ENCODE results near the gene FBXW10B.
"Not testable (repeated sequence)": the region's sequence is repeated elsewhere in the genome, so short reads cannot be mapped to it uniquely, and the experiment has no call there.

The FBXW10B gene

GRCh38 chr17:15619331-15620058 lies at the start of gene FBXW10B:
Gene FBXW10B (minus strand): TSS chr17:15619704. CDS start chr17:15619512, 192 bp downstream.
- not testable (repeated sequence) for DNase-seq

DNA sequence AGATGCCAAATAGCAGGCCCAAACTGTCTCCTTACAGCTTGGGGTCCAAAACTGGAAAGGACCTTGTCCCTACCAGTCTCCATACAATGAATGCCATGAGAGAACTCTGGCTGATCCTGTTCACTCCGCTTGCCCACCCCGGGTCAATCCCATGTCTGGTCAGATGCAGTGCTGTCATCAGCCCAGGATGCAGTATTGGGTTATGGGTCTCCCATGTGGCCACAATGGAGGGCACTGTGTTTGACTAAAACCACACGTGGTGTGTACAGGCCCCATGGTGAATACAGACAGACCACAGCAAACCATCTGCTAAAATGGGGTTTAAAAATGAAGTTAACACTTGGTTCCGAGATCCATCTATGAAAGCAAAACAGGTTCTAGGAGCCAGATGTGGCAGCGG lies 44.2 kb upstream of the FBXW10B start:
- no peak for DNase-seq

DNA sequence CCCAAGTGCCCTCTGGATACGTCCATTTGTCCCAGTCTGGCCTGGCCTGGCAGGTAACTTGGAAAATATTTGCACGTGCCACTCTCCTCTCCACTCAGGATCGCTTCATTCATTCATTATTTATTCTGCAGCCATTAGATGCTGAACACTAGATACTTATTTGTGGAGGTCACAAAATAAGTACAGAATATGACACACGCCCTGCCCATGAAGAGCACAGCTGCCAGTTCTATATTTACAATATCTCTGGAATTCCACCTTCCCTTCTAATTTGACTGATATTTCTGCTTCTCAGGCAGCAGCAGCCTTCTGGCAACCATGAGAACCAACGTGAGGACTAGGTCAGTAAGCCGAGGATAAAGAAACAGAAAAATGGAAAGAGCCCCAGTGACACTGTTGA lies 43.7 kb upstream of the FBXW10B start:
- no peak for DNase-seq

DNA sequence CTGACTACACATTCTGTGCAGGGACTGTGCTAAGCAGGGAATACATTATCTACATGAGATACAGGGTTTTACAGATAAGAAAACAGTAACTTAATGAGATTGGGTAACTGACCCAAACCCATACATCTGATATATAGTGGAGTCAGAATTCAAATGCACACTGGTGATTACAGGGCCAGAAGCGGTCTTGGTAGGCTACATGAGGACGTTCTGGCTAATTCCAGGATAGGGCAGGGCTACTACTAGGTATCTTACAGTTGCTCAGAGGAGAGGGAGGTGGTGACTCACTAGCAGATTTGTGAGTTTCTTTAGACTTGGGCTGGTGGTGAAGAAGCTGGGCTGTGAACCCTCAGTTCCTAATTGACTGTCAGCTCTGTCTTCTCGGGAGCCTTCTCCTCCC lies 43.2 kb upstream of the FBXW10B start:
- no peak for DNase-seq

GRCh38 chr17:15660077-15660476 lies 40.6 kb upstream of the FBXW10B start:
- no peak for DNase-seq

DNA sequence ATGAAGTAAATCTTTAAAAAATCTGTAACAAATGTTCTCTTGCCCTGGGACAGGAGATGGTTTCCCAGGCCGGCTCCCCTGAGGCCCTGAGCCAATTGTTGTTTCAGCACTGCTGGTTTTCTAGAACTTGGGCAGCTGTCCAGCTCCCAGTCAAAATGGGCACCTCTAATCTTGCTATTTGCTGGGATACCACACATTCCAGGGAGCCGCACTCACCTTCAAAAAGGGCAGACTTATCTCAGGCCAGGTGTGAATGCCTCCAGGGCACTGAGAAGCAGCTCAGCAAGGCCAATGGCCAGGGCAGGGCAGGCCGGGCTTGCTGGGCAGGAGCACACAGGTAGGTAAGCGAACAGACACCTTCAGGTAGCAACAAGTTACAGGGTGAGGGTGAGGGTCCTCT lies 40.2 kb upstream of the FBXW10B start:
- no peak for DNase-seq

DNA sequence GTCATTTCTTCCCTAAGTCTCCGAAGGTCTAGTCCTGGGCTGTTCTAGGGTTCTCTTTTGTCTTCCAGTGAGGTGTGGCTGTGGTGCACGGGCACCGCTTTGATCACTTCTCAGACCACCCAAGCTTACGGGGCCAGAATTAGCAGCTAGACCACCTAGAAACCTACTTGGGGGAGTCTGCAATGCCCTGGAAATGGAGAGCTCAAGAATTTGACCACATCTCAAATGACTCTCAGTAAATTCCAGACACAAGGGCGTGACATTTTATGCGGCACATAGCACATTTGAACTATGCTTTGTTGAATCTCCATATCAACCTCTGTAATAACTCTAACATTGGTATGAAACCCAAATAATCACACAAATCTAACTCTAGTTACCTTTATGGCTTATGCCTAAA lies 39.7 kb upstream of the FBXW10B start:
- DNase-seq, result no peak

GRCh38 chr17:15658296-15658695 lies 38.8 kb upstream of the FBXW10B start:
- DNase-seq, result no peak

GRCh38 chr17:15657868-15658267 lies 38.4 kb upstream of the FBXW10B start:
- DNase-seq, result no peak

DNA sequence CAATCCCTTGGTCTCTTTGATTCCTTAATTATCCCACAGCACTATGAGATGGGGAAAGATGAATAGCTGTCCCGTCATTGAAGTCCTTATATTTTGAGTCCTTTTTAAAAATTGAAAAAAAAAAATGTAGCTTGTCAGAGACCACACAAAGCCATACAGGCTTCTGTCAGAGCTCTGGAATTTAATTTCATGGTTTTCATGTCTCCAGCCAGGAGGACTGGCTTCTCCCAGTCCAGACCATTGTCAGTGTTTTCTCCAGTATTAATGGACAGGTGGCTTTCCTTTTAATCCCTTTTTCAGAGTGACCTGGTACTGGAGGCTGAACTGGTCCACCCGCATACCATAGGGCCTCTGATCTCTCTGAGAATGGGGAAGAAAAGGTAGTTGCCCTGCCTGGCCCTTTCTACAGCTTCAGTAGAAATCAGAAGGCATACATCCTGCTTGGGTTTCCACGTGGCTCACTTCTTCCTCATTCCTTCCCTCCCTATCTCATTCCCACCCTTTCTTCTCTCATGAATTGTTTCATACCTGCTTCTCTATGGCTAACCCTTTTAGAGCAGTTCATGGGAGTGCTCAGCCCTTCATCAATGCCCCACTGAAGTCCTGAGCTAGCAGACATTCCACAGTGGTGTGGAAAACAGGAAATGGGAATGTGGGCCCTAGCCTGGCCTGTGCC lies 35.5 kb upstream of the FBXW10B start:
- DNase-seq, result no peak

DNA sequence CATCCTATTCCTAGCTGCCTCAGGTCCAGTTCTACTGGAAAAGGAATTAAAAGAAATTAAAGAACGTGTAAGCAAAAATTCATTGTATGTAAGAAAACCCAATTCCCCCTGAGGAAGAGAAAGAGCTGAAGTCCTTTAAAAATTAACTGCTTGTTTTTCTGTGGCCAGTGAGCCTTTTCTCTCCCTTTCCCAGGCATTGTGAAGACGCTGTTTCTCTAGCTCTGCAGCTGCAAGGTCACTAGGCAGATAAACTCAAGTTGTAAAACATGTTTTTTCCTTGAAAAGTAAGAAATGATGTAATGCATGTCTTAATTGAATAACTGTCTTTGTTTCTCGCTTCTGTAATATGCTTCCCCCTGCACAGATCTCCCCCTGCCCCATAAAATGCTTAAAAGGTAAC lies 34.9 kb upstream of the FBXW10B start:
- DNase-seq, result not testable (repeated sequence)

- no peak for DNase-seq
These were observed 33.5 kb upstream of the FBXW10B start for GRCh38 chr17:15652960-15653359.

DNA sequence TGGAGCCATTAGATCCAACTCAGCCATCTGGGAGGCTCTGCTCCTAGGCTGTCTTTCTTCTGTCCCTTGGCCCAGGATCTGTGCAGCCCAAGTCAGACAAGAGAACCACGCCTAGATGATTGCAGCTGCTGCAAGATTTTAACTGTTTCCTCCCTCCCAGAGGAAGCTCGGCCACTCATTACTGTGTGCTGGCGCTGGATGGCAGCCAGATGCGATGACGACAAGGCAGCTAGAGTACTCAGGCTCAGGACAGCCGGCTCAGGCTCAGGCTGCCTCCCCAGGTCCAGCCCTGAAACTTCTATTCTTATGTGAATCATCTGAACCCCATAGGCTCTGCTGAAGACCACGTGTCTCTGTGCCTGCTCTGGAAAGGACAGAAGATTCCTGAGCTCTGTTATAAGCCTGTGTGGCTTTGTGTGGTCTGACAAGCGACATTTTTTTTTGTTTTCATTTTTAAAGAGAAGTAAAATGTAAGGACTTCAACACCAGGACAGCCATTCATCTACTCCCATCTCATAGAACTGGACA lies 32.1 kb upstream of the FBXW10B start:
- peak; percentile 96 for DNase-seq

GRCh38 chr17:15650741-15651582 lies 31.5 kb upstream of the FBXW10B start:
- DNase-seq, result no peak

- DNase-seq, result peak; percentile 10
These were observed 30.4 kb upstream of the FBXW10B start for GRCh38 chr17:15649861-15650421.

DNA sequence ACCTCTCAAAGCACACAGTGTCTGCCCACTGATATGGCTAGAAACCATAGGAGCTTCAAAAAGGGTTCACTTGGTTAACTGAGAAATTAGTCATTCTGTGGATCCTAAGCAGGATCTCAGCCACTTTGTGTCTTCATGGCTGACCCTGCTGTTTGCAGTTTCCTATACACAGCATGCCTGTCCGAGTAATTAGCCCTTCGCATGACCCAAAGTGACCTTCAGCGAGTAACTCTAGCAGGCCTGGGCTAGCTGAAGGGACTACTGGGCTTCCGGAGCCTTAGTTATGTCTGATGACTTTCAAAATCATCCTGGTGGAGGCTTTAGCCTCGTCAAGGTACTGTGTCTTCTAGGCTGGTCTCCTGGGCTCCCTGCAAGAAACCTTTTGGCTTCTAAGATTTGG lies 28.9 kb upstream of the FBXW10B start:
- no peak for DNase-seq

- DNase-seq, result peak; percentile 6
These were observed 26.4 kb upstream of the FBXW10B start for GRCh38 chr17:15645942-15646312.

DNA sequence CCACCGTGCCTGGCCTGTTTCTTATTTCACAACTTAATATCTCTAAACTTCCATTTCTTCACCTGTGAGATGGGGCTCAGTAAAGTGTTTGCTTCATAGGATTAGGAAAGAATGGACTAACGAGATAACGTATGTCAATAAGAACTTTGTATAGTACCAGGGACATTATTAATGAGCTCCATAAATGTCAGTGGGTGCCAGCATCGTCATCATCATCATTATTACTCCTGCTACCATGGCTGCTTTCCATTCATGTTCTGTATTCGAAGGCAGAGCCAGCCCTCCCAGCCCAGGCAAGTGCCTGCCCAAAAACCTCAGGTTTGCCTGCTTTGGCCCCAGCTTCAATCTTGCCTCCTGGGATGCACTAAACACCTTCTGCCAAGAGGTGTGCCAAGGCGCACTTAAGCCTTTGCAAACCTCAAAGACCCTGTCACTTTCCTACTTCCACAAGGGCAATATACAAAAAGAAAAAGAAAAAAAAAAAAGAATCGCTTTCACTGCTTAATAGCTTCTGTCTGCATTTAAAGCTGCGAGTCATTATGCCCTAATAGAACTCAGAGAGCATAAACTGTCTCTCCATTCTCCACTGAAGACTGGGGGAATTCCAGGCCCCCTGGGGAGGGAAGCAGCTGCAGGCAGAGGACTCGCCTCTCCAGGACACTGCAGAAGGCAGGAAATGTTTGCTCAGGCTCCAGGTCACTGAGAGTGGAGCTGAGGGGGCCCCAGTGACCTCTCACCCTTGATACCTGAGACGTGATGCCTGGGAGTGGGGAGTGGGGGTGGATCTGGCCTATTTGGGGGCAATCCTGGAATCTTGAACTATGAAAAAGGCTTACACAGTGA lies 25.8 kb upstream of the FBXW10B start:
- peak; percentile 4 for DNase-seq

DNA sequence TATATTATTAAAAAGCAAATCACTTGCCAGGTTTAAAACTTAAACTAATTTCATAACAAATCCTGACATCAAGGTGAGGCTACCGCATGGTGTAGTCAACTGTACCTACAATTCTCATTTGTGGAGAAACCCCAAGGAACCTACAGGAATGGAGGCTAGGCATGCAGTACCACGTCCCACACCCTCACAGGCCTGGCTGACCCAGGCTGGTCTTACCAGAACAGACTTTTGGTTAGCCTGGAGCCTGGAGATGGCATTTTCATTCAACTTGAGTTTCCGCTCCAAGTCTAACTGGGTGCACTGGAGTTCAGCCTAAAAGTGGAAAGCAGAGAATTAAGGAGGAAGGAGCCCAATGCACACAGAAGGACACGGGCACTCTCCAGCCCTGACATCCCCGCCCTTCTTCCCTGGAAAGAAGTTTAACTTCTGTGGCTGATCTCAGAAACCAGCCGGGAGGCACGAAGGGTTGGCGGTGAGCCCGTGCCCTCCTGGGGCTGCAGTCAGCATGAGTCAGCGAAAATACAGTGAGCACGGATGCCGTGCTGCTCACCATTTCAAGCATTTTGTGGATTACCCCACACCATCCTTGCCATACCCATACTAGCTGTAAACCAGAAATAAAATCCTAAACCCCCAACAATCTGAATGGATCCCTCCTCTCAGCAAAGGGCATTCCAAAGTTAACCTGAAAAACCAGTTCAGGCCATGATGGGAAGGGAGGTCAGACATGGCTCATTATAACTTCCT lies 23.2 kb upstream of the FBXW10B start:
- DNase-seq, result not testable (repeated sequence)

DNA sequence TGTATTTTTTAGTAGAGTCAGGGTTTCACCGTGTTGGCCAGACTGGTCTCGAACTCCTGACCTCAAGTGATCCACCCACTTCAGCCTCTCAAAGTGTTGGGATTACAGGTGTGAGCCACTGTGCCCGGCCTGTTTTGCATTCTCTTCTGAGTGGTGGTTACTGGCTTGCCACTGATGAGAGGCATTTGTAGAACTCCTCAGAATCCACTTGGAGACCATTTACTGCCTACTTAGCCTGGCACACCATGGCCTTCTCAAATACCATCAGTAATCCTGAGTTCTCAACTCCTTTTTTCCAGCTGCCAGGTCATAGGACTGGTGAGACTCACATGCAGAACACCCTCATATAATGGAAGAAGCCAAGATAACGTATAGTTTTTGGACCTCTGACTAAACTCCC lies 22.5 kb upstream of the FBXW10B start:
- DNase-seq, result not testable (repeated sequence)

DNA sequence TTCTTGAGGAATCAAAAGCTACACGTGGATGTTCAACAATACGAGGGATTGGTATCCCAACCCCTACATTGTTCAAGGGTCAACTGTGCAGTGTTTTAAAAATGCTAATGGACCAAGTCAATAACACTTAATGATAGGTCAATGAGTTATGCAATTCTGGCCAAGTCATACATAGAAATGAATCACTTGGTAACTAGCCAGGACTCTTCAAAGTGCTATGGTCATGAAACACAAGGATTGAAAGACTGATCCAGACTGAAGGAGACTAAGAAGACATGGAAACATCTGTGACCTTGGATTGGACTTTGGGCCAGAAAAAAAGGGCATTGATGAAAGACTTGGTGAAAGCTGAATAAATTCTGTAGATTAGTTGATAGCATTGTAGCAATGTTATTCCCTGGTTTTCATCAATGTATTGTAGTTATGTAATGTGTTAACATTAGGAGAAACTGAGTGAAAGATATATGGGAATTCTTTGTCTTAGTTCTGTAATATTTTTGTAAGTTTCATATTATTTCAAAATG lies 11.5 kb upstream of the FBXW10B start:
- not testable (repeated sequence) for DNase-seq

Measured in inflammatory macrophage treated with lipopolysaccharide for 4 hours (primary cell).